CD8-positive, alpha-beta memory T cell (primary cell): ENCODE measurements around the gene SLC22A1. TPM values are rescaled to one million over a fixed set of nuclear protein-coding genes. Genes with fewer than 3 reads are reported as not detected.
A peak's percentile ranks its signal among the peaks of the same experiment; 100 is the strongest.

Experiments
- CTCF ChIA-PET: fragments of 350-600 bp; sonication (Branson Sonifier 250); formaldehyde crosslinking; loops from one replicate; lab custom pipeline; 2021; ENCODE audit warnings: antibody characterized with exemption; lab: Charles Lee
- POLR2A ChIA-PET: fragments of 350-600 bp; sonication (Branson Sonifier 250); formaldehyde crosslinking; loops from one replicate; lab custom pipeline; 2021; ENCODE audit warnings: antibody characterized with exemption; lab: Charles Lee
- DNase-seq, 5 donors: peaks; one replicate each; pipeline versions ENCODE4 v3.0.0 to v3.0.0-alpha.2; 2020 to 2022; ENCODE audit warnings: mixed read lengths in 1 of 5
- H3K27ac ChIP-seq: one replicate; pipeline ENCODE4 v1.7.0; 2013; ENCODE audit warnings: low read depth, mild to moderate bottlenecking, low read length, moderate library complexity
- H3K27me3 ChIP-seq: 2 replicates; pipeline ENCODE4 v1.7.0; 2013; ENCODE audit warnings: low read length, mild to moderate bottlenecking; ENCODE audit not compliant: insufficient read depth, poor library complexity, severe bottlenecking
- H3K36me3 ChIP-seq: 2 replicates; pipeline ENCODE4 v1.7.0; 2013; ENCODE audit warnings: mild to moderate bottlenecking, low read length, moderate library complexity; ENCODE audit not compliant: insufficient read depth
- H3K4me1 ChIP-seq: 2 replicates; pipeline ENCODE4 v1.7.0; 2013; ENCODE audit warnings: mild to moderate bottlenecking, low read length, moderate library complexity; ENCODE audit not compliant: insufficient read depth
- H3K4me3 ChIP-seq: 2 replicates; pipeline ENCODE4 v1.7.0; 2013; ENCODE audit warnings: mild to moderate bottlenecking, low read length
- H3K9me3 ChIP-seq: 2 replicates; pipeline ENCODE4 v1.7.0; 2013; ENCODE audit warnings: mild to moderate bottlenecking, low read length
- H3K27ac Mint-ChIP-seq, 8 donors: one replicate each; pipeline ENCODE4 v1.8.0; 2020 to 2021; ENCODE audit warnings: mixed read lengths in 8 of 8, mild to moderate bottlenecking in 6 of 8, inconsistent platforms in 3 of 8, moderate library complexity in 3 of 8
- H3K27me3 Mint-ChIP-seq, 2 donors: one replicate each; pipeline ENCODE4 v1.8.0; 2020 to 2021; ENCODE audit warnings: mixed read lengths in 2 of 2, mild to moderate bottlenecking in 1 of 2, moderate library complexity in 1 of 2
- H3K36me3 Mint-ChIP-seq, 3 donors: one replicate each; pipeline ENCODE4 v1.8.0; 2020 to 2021; ENCODE audit warnings: mixed read lengths in 3 of 3, inconsistent platforms in 1 of 3, mild to moderate bottlenecking in 1 of 3
- H3K4me1 Mint-ChIP-seq, 3 donors: one replicate each; pipeline ENCODE4 v1.8.0; 2020 to 2021; ENCODE audit warnings: mixed read lengths in 3 of 3, inconsistent platforms in 1 of 3, mild to moderate bottlenecking in 1 of 3
- H3K4me3 Mint-ChIP-seq, 7 donors: one replicate each; pipeline ENCODE4 v1.8.0; 2020 to 2021; ENCODE audit warnings: mixed read lengths in 7 of 7, mild to moderate bottlenecking in 6 of 7, moderate library complexity in 4 of 7, inconsistent platforms in 2 of 7
- H3K9me3 Mint-ChIP-seq, 5 donors: one replicate each; pipeline ENCODE4 v1.8.0; 2020 to 2022; ENCODE audit warnings: mixed read lengths in 5 of 5, mild to moderate bottlenecking in 3 of 5, moderate library complexity in 2 of 5, inconsistent platforms in 1 of 5
- polyA plus RNA-seq: library from polyadenylated mRNA; unstranded; fragments of 300-500 nt; fragmentation: Illumina TruSeq; gene quantifications from one replicate; pipeline ENCODE4 v1.2.3, GENCODE V29; 2021
- total RNA-seq, 2 experiments: library from RNA; stranded (reverse); gene quantifications; one replicate each; pipeline ENCODE4 v1.2.3, GENCODE V29; 2021

SLC22A1 gene
- total and polyA plus RNA-seq, 3 experiments from 2014 or later: 0.13 to 0.49 (median 0.22) TPM

GRCh38 chr6:160127270-160128124 is 5.9 kb downstream of the SLC22A1 start:
- peak overlapping the region in 2 of 8 donors; percentile 33 to 70 for H3K27ac Mint-ChIP-seq
- Histone ChIP-seq H3K9me3 (no peaks in the 10 kb centered on the region), H3K36me3 (no peaks in the 10 kb centered on the region), H3K27ac (no peak overlapping the region), H3K4me3 (no peak overlapping the region), H3K27me3 (no peaks in the 10 kb centered on the region), H3K4me1 (no peaks in the 10 kb centered on the region)
- peaks cover 0 to 1% of the 10 kb centered on the region in 2 donors for H3K27me3 Mint-ChIP-seq
- CTCF ChIA-PET: no interaction called here
- POLR2A ChIA-PET: no interaction called here
- H3K36me3 Mint-ChIP-seq: no peaks in the 10 kb centered on the region
- no peak for DNase-seq
- no peaks in the 10 kb centered on the region for H3K9me3 Mint-ChIP-seq
- peak overlapping the region in 1 of 7 donors; percentile 69 for H3K4me3 Mint-ChIP-seq
- no peaks in the 10 kb centered on the region for H3K4me1 Mint-ChIP-seq

- POLR2A ChIA-PET: no interaction called here
- Histone ChIP-seq H3K36me3 (no peaks in the 10 kb centered on the region), H3K27ac (no peak overlapping the region), H3K27me3 (no peaks in the 10 kb centered on the region), H3K4me1 (no peaks in the 10 kb centered on the region), H3K9me3 (no peaks in the 10 kb centered on the region), H3K4me3 (no peak overlapping the region)
- CTCF ChIA-PET: interaction anchor here (1.2 kb wide), 1 partner anchor 10 kb away, joined by 4 read pairs; no protein-coding TSS in a partner anchor
- Mint-ChIP-seq H3K27ac (peak overlapping the region in 2 of 8 donors; percentile 26 to 70), H3K9me3 (no peaks in the 10 kb centered on the region), H3K4me3 (no peak overlapping the region), H3K36me3 (no peaks in the 10 kb centered on the region), H3K4me1 (no peaks in the 10 kb centered on the region), H3K27me3 (peaks cover 0 to 1% of the 10 kb centered on the region in 2 donors)
- DNase-seq: no peak
Observed at GRCh38 chr6:160128125-160128683, 6.6 kb downstream of the SLC22A1 start.

GRCh38 chr6:160128879-160129516 is 7.4 kb downstream of the SLC22A1 start:
- H3K27ac ChIP-seq: no peak overlapping the region
- H3K4me1 ChIP-seq: no peaks in the 10 kb centered on the region
- Mint-ChIP-seq H3K27me3 (peaks cover 0 to 1% of the 10 kb centered on the region in 2 donors), H3K4me1 (no peaks in the 10 kb centered on the region), H3K9me3 (no peaks in the 10 kb centered on the region), H3K4me3 (no peak overlapping the region), H3K27ac (no peak overlapping the region), H3K36me3 (no peaks in the 10 kb centered on the region)
- no peak overlapping the region for H3K4me3 ChIP-seq
- POLR2A ChIA-PET: no interaction called here
- no peaks in the 10 kb centered on the region for H3K9me3 ChIP-seq
- no peaks in the 10 kb centered on the region for H3K36me3 ChIP-seq
- no peaks in the 10 kb centered on the region for H3K27me3 ChIP-seq
- CTCF ChIA-PET: interaction anchor here (1.2 kb wide), 1 partner anchor 9 kb away, joined by 4 read pairs; no protein-coding TSS in a partner anchor
- no peak for DNase-seq

DNA sequence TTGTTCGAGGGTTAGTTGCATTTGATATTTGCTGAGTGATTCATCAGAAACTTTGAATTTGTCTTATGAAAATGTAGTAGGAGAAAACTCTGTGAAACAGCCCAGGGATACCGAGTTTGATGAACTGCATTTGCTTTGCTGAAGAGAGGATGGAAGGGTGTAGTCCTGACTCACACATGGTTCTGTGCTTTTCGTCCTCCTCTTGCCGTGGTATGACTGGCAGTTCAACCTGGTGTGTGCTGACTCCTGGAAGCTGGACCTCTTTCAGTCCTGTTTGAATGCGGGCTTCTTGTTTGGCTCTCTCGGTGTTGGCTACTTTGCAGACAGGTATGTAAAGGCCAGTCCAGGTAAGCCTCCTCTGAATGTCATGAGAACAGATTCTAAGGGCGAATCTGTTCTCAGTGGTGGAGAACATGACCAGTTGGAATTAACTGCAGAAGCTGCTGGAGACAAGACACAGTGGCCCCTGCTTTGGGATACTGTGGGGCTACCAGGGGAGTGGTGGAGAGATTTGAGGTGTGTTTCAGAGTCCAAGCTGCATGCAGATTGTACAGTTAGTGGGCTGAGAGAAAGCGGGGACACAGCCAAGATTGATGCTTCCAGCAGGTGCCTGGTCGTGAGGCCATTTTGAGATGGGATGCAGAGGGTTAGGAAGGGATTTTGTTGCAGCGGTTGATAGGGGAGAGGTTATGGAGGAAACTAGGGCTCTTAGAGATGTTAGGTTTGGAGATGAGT is 8.4 kb downstream of the SLC22A1 start:
- no peaks in the 10 kb centered on the region for H3K36me3 Mint-ChIP-seq
- Histone ChIP-seq H3K9me3 (no peaks in the 10 kb centered on the region), H3K4me3 (no peak overlapping the region), H3K27me3 (no peaks in the 10 kb centered on the region), H3K4me1 (no peaks in the 10 kb centered on the region), H3K36me3 (no peaks in the 10 kb centered on the region), H3K27ac (no peak overlapping the region)
- H3K4me3 Mint-ChIP-seq: no peak overlapping the region
- no peaks in the 10 kb centered on the region for H3K9me3 Mint-ChIP-seq
- ChIA-PET POLR2A (no interaction called here), CTCF (no interaction called here)
- peak overlapping the region in 1 of 8 donors; percentile 68 for H3K27ac Mint-ChIP-seq
- DNase-seq: no peak
- no peaks in the 10 kb centered on the region for H3K4me1 Mint-ChIP-seq
- no peaks in the 10 kb centered on the region for H3K27me3 Mint-ChIP-seq

DNA sequence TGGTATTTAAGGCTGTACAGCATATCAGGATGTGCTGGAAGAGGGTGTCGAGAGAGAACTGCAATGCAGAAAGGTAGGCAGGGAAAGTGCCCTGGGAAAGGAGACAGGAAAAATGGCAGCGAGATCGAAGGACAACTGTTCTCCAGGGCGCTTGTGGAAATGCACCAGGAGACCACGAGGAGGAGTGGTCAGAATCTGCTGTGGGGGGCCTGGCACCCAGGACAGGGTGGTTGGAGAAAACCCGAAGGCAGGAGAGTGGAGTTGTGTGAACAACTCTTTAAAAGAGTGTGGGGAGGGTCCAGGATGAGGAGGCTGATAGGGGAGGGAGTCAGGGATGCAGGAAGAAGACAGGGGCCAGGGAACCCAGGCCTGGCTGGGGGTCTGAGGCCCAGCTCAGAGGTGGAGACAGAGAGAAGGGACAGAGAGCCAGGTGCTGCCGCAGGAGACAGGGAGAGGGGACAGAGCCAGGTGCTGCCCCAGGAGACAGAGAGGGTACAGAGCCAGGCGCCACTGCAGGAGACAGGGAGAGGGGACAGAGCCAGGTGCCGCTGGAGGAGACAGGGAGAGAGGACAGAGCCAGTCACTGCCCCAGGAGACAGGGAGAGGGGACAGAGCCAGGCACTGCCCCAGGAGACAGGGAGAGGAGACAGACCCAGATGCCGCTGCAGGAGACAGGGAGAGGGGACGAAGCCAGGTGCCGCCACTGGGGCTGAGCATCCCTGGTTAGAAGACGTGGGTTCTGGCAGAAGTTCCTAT is 9.3 kb downstream of the SLC22A1 start:
- H3K4me1 Mint-ChIP-seq: no peaks in the 10 kb centered on the region
- Histone ChIP-seq H3K9me3 (no peaks in the 10 kb centered on the region), H3K27ac (no peak overlapping the region), H3K36me3 (no peaks in the 10 kb centered on the region), H3K27me3 (no peaks in the 10 kb centered on the region), H3K4me1 (no peaks in the 10 kb centered on the region), H3K4me3 (no peak overlapping the region)
- H3K4me3 Mint-ChIP-seq: no peak overlapping the region
- H3K27me3 Mint-ChIP-seq: no peaks in the 10 kb centered on the region
- H3K9me3 Mint-ChIP-seq: no peaks in the 10 kb centered on the region
- no peaks in the 10 kb centered on the region for H3K36me3 Mint-ChIP-seq
- DNase-seq: no peak
- ChIA-PET POLR2A (no interaction called here), CTCF (no interaction called here)
- peak overlapping the region in 1 of 8 donors; percentile 72 for H3K27ac Mint-ChIP-seq

GRCh38 chr6:160131636-160132296 is 10.2 kb downstream of the SLC22A1 start:
- Mint-ChIP-seq H3K27ac (no peak overlapping the region), H3K9me3 (no peaks in the 10 kb centered on the region), H3K36me3 (no peaks in the 10 kb centered on the region), H3K4me1 (no peaks in the 10 kb centered on the region), H3K4me3 (no peak overlapping the region), H3K27me3 (no peaks in the 10 kb centered on the region)
- ChIA-PET POLR2A (no interaction called here), CTCF (no interaction called here)
- H3K27me3 ChIP-seq: no peaks in the 10 kb centered on the region
- no peak overlapping the region for H3K27ac ChIP-seq
- no peaks in the 10 kb centered on the region for H3K4me1 ChIP-seq
- DNase-seq: no peak
- H3K4me3 ChIP-seq: no peak overlapping the region
- H3K9me3 ChIP-seq: no peaks in the 10 kb centered on the region
- no peaks in the 10 kb centered on the region for H3K36me3 ChIP-seq

- CTCF ChIA-PET: no interaction called here
- no peak overlapping the region for H3K27ac ChIP-seq
- H3K36me3 ChIP-seq: no peaks in the 10 kb centered on the region
- Mint-ChIP-seq H3K4me3 (no peak overlapping the region), H3K9me3 (no peaks in the 10 kb centered on the region), H3K27ac (peak overlapping the region in 2 of 8 donors; percentile 2 to 24), H3K4me1 (no peaks in the 10 kb centered on the region), H3K27me3 (no peaks in the 10 kb centered on the region), H3K36me3 (no peaks in the 10 kb centered on the region)
- POLR2A ChIA-PET: no interaction called here
- H3K4me1 ChIP-seq: no peaks in the 10 kb centered on the region
- H3K9me3 ChIP-seq: no peaks in the 10 kb centered on the region
- H3K4me3 ChIP-seq: no peak overlapping the region
- H3K27me3 ChIP-seq: no peaks in the 10 kb centered on the region
- DNase-seq: no peak
Observed at GRCh38 chr6:160132297-160132637, 10.7 kb downstream of the SLC22A1 start.
